Mucosa of gallbladder (tissue), 1 donor: ENCODE measurements around the gene MATN1. TPM values are rescaled to one million over a fixed set of nuclear protein-coding genes. Genes with fewer than 3 reads are reported as not detected.
A peak's percentile ranks its signal among the peaks of the same experiment; 100 is the strongest.

Experiments
- DNase-seq: peaks from one replicate; pipeline ENCODE4 v3.0.0-alpha.2; 2020; ENCODE audit warnings: low spot score
- total RNA-seq: library from RNA; stranded (reverse); gene quantifications from one replicate; pipeline ENCODE4 v1.2.1, GENCODE V29; 2021
- donor health status: DM: no; HTN: no; CAD: no.

The MATN1 gene
- total RNA-seq, 1 donor from 2014 or later, result 0.12 TPM

- no peak for DNase-seq
These were observed 8.5 kb upstream of the MATN1 start for GRCh38 chr1:30731806-30732276.

- DNase-seq, result no peak
These were observed 7.9 kb upstream of the MATN1 start for GRCh38 chr1:30731109-30731805.

- DNase-seq, result no peak
These were observed 7.1 kb upstream of the MATN1 start for GRCh38 chr1:30730346-30731108.

- no peak for DNase-seq
These were observed 6.5 kb upstream of the MATN1 start for GRCh38 chr1:30729901-30730300.

GRCh38 chr1:30728832-30729638 lies 5.7 kb upstream of the MATN1 start:
- DNase-seq, result no peak

- no peak for DNase-seq
These were observed 5.0 kb upstream of the MATN1 start for GRCh38 chr1:30728340-30728739.

- no peak for DNase-seq
These were observed 4.4 kb upstream of the MATN1 start for GRCh38 chr1:30727824-30728223.

- DNase-seq, result no peak
These were observed 3.6 kb upstream of the MATN1 start for GRCh38 chr1:30726773-30727684.

GRCh38 chr1:30726236-30726635 lies 2.9 kb upstream of the MATN1 start:
- no peak for DNase-seq

GRCh38 chr1:30725450-30726095 lies 2.2 kb upstream of the MATN1 start:
- DNase-seq, result no peak

- no peak for DNase-seq
These were observed 1.5 kb upstream of the MATN1 start for GRCh38 chr1:30724655-30725421.

GRCh38 chr1:30724175-30724574 lies 790 bp upstream of the MATN1 start:
- DNase-seq, result no peak

GRCh38 chr1:30721812-30722537 lies 1.4 kb downstream of the MATN1 start:
- peak; percentile 56 for DNase-seq

GRCh38 chr1:30721341-30721793 lies 2.0 kb downstream of the MATN1 start:
- DNase-seq, result no peak

- no peak for DNase-seq
These were observed 2.8 kb downstream of the MATN1 start for GRCh38 chr1:30720271-30721223.

GRCh38 chr1:30719406-30720270 lies 3.7 kb downstream of the MATN1 start:
- DNase-seq, result no peak
